Stimulated activated CD4-positive, alpha-beta T cell treated with anti-CD3 and anti-CD28 coated beads, Interleukin-1b, Interleukin-23, amount 100 ng/mL, for 48 hours (primary cell): ENCODE results near the gene C17orf100.

Source experiments
- DNase-seq: peaks from one replicate; pipeline ENCODE4 v3.0.0-alpha.2; 2020

C17orf100 gene

GRCh38 chr17:6695051-6695450 is 43.5 kb downstream of the C17orf100 start:
- DNase-seq: no peak

- DNase-seq: no peak
Observed at GRCh38 chr17:6695565-6695964, 44.0 kb downstream of the C17orf100 start.

- DNase-seq: no peak
Observed at GRCh38 chr17:6696906-6697305, 45.3 kb downstream of the C17orf100 start.

- no peak for DNase-seq
Observed at GRCh38 chr17:6698004-6698403, 46.4 kb downstream of the C17orf100 start.

GRCh38 chr17:6699997-6700947 is 48.7 kb downstream of the C17orf100 start:
- DNase-seq: no peak

GRCh38 chr17:6700948-6701307 is 49.4 kb downstream of the C17orf100 start:
- DNase-seq: no peak

GRCh38 chr17:6701719-6702118 is 50.2 kb downstream of the C17orf100 start:
- peak; percentile 24 for DNase-seq

- no peak for DNase-seq
Observed at GRCh38 chr17:6702567-6703215, 51.1 kb downstream of the C17orf100 start.
